Panc1 (cell line): Measurements from ENCODE around the gene CLSTN2. TPM values are rescaled to one million over a fixed set of nuclear protein-coding genes. Genes with fewer than 3 reads are reported as not detected.

Experiments
- ATAC-seq: fragments of 200-7000 bp; cut with Tn5 transposase; 2 replicates; pipeline ENCODE4 v1.9.1; 2020; ENCODE audit warnings: mild to moderate bottlenecking, moderate library complexity
- BruUV-seq: library from RNA; stranded (reverse); fragments of 400-500 nt; replicated peaks from 2 replicates; lab custom pipeline; 2021; lab: Mats Ljungman, UMichigan
- CTCF ChIA-PET: fragments of 300-600 bp; sonication (Branson Sonifier 250); formaldehyde crosslinking; loops from one replicate; lab custom pipeline; 2022; ENCODE audit warnings: antibody characterized with exemption; lab: Charles Lee
- POLR2A ChIA-PET: fragments of 300-600 bp; sonication (Branson Sonifier 250); formaldehyde crosslinking; loops from one replicate; lab custom pipeline; 2022; ENCODE audit warnings: antibody characterized with exemption; lab: Charles Lee
- DNase-seq: peaks from one replicate; pipeline ENCODE4 v3.0.0-alpha.2; 2010; ENCODE audit warnings: low read depth, low spot score
- H3K27ac ChIP-seq: 2 replicates; pipeline ENCODE4 v1.5.1; 2011; ENCODE audit warnings: mild to moderate bottlenecking, low read length, inconsistent platforms
- H3K27me3 ChIP-seq: fragments of 200-500 bp; sonication (Bioruptor generic); 2 replicates; pipeline ENCODE4 v1.6.0; 2014; ENCODE audit warnings: low read length, inconsistent platforms; ENCODE audit not compliant: control insufficient read depth, insufficient read depth
- H3K36me3 ChIP-seq: fragments of 200-500 bp; sonication (Bioruptor generic); 2 replicates; pipeline ENCODE4 v1.5.1; 2014; ENCODE audit warnings: inconsistent platforms, mild to moderate bottlenecking, low read length, moderate library complexity; ENCODE audit not compliant: control insufficient read depth, insufficient read depth
- H3K4me1 ChIP-seq: 2 replicates; pipeline ENCODE4 v1.5.1; 2011; ENCODE audit warnings: inconsistent platforms, mild to moderate bottlenecking, low read length, moderate library complexity; ENCODE audit not compliant: control insufficient read depth, insufficient read depth
- H3K4me3 ChIP-seq, 2 experiments: 2 replicates each; pipeline ENCODE4 v1.5.1; 2011 to 2012; ENCODE audit warnings: low read depth in 2 of 2, low read length in 2 of 2, mild to moderate bottlenecking in 2 of 2, inconsistent platforms in 1 of 2, moderate library complexity in 1 of 2
- H3K9me3 ChIP-seq: fragments of 200-500 bp; sonication (Bioruptor generic); 2 replicates; pipeline ENCODE4 v1.5.1; 2014; ENCODE audit warnings: low read depth, mild to moderate bottlenecking, inconsistent platforms, low read length, moderate library complexity; ENCODE audit not compliant: control insufficient read depth, insufficient read depth
- CTCF ChIP-seq: fragments of 450-650 bp; IDR thresholded peaks from 2 replicates; pipeline ENCODE4 v1.5.1; 2017; ENCODE audit warnings: mild to moderate bottlenecking
- POLR2AphosphoS5 ChIP-seq: IDR thresholded peaks from 2 replicates; pipeline ENCODE4 v1.6.1; 2012; ENCODE audit warnings: mild to moderate bottlenecking, low read depth, low read length, moderate library complexity
- REST ChIP-seq, 2 experiments: IDR thresholded peaks; 2 replicates each; pipeline ENCODE4 v1.6.1; 2011 to 2012; ENCODE audit warnings: low read depth in 2 of 2, control low read depth in 1 of 2, low read length in 1 of 2, mild to moderate bottlenecking in 1 of 2, moderate library complexity in 1 of 2; ENCODE audit not compliant: insufficient read depth in 1 of 2
- SIN3A ChIP-seq: IDR thresholded peaks from 2 replicates; pipeline ENCODE4 v1.6.1; 2012; ENCODE audit warnings: low read depth, mild to moderate bottlenecking, low read length, moderate library complexity, borderline replicate concordance; ENCODE audit not compliant: insufficient read depth
- TCF7L2 ChIP-seq: IDR thresholded peaks from 2 replicates; pipeline ENCODE4 v1.6.1; 2011; ENCODE audit warnings: mild to moderate bottlenecking, low read depth, low read length, inconsistent platforms
- in situ Hi-C: cut with HindIII; loops from 2 replicates; pipeline ENCODE4 v1.10.0; 2016; ENCODE audit warnings: low sequenced_read_pairs, low pct_unique_long_range_greater_than_20kb
- intact Hi-C: fragments of 100-400 bp; cut with micrococcal nuclease; formaldehyde crosslinking; loops from one replicate; pipeline ENCODE4 v1.10.0; 2022; ENCODE audit not compliant: unreplicated experiment
- total RNA-seq: library from RNA; stranded (reverse); gene quantifications from one replicate; pipeline ENCODE4 v1.2.1, GENCODE V29; 2021; ENCODE audit not compliant: unreplicated experiment

Gene CLSTN2
- total RNA-seq, 1 experiment from 2014 or later = 0.03 TPM

DNA sequence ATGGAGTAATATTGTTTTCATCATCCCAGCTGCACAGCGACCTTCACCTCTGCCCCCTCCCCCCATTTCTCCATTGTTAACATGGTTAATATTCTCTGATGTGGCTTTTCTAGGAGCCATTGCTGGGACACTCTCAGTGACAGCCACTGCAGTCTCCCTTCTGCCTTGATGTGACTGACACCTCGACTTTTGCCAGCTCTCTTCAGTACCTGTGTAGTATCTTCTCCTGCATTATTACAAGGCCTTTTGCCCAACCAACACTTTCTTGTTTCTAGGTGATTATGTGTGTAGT lies 179.8 kb downstream of the CLSTN2 start:
- Histone ChIP-seq H3K27ac (no peak overlapping the region), H3K9me3 (no peaks in the 10 kb centered on the region), H3K4me3 (no peak overlapping the region), H3K27me3 (no peaks in the 10 kb centered on the region; the same call in 1 of the 2 replicates), H3K4me1 (no peaks in the 10 kb centered on the region), H3K36me3 (no peaks in the 10 kb centered on the region)
- TF ChIP-seq REST (IDR thresholded peaks at IDR 0.05; ENCODE audit: insufficient read depth in 1 of 2, low read depth in 2 of 2, low read length in 1 of 2) (no peak), SIN3A (no peak)
- no peak for DNase-seq
- intact Hi-C loops = no loop called here
- ChIA-PET CTCF (interaction anchor here (0.6 kb wide), 1 partner anchor 1191 kb away, joined by 3 read pairs; no protein-coding TSS in a partner anchor), POLR2A (no interaction called here)
- in situ Hi-C loops = no loop called here
- no TSS peak for BruUV-seq
- ATAC-seq = no peak

DNA sequence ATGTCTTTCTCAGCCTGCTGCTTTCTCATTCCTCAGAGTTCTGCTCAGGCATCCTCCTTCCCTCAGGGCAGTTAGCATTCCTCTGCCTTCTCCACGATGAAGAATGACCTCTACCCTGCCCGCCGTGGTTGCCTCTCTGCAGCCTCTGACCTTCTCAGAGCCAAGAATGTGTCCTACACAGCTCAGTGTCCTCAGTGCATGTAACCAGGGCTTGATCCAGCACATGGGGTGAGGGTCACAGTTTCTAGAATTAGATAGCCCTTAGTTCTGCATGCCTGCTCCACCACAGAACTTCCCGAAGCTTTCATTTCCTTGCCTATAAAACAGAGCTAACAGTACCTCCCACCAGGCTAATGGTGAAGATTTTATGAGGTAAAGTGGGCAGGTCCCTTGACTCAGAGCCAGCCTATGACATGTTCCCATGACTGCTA lies 182.1 kb downstream of the CLSTN2 start:
- no peaks in the 10 kb centered on the region for H3K27me3 ChIP-seq
- no peak for DNase-seq
- ChIA-PET POLR2A (no interaction called here), CTCF (no interaction called here)
- H3K4me3 ChIP-seq = no peak overlapping the region
- no peak overlapping the region for H3K27ac ChIP-seq
- no peaks in the 10 kb centered on the region for H3K9me3 ChIP-seq
- H3K4me1 ChIP-seq = no peaks in the 10 kb centered on the region
- TF ChIP-seq REST (IDR thresholded peaks at IDR 0.05; ENCODE audit: insufficient read depth in 1 of 2, low read depth in 2 of 2, low read length in 1 of 2) (no peak), CTCF (no peak), TCF7L2 (no peak), POLR2AphosphoS5 (no peak), SIN3A (no peak)
- BruUV-seq = no TSS peak
- intact Hi-C loops (no loop called here), in situ Hi-C loops (no loop called here)
- no peaks in the 10 kb centered on the region for H3K36me3 ChIP-seq
- no peak for ATAC-seq
